PFSK-1 (cell line): ENCODE data around the gene RANBP3.

Source experiments
- POLR2AphosphoS5 ChIP-seq: IDR thresholded peaks from 2 replicates; pipeline ENCODE4 v1.6.1; 2012; ENCODE audit warnings: low read depth, mild to moderate bottlenecking, control low read depth, low read length, moderate library complexity
- REST ChIP-seq, 2 experiments: IDR thresholded peaks; 2 replicates each; pipeline versions ENCODE4 v1.6.1 to v1.8.0; 2011 to 2012; ENCODE audit warnings: low read depth in 2 of 2, low read length in 2 of 2, control low read depth in 1 of 2, inconsistent platforms in 1 of 2, mild to moderate bottlenecking in 1 of 2, moderate library complexity in 1 of 2; ENCODE audit not compliant: insufficient read depth in 1 of 2
- TAF1 ChIP-seq: IDR thresholded peaks from 2 replicates; pipeline ENCODE4 v1.6.1; 2012; ENCODE audit warnings: low read length, control low read depth, borderline replicate concordance; ENCODE audit not compliant: insufficient read depth

GRCh38 chr19:5974721-5975387 is 3.1 kb downstream of the RANBP3 start:
- TF ChIP-seq TAF1: no peak
- no peak for TF ChIP-seq POLR2AphosphoS5
- no peak for TF ChIP-seq REST (IDR thresholded peaks at IDR 0.05; ENCODE audit: insufficient read depth in 1 of 2, low read depth in 2 of 2, low read length in 2 of 2)
